Stimulated activated CD8-positive, alpha-beta memory T cell treated with anti-CD3 and anti-CD28 coated beads, Interleukin-15, amount 100 ng/mL, for 48 hours (primary cell): ENCODE results near the gene CRACR2B.

ENCODE experiments used
- DNase-seq, 2 donors: peaks; one replicate each; pipeline ENCODE4 v3.0.0-alpha.2; 2020; ENCODE audit warnings: low read depth in 2 of 2

CRACR2B gene

GRCh38 chr11:794766-795633, 32.7 kb upstream of the CRACR2B start:
- DNase-seq = no peak

- DNase-seq = peak; percentile 84 to 90
Observed at GRCh38 chr11:795634-796564, 31.8 kb upstream of the CRACR2B start.

GRCh38 chr11:796565-797295, 31.0 kb upstream of the CRACR2B start:
- DNase-seq = no peak

GRCh38 chr11:797296-798092, 30.2 kb upstream of the CRACR2B start:
- DNase-seq = peak; percentile 76 to 79

GRCh38 chr11:798093-798713, 29.5 kb upstream of the CRACR2B start, which contains the start of gene SLC25A22:
Gene SLC25A22 (minus strand): TSS chr11:798281. CDS start chr11:795006, 3,275 bp downstream.
- peak; percentile 77 to 78 for DNase-seq

GRCh38 chr11:799641-800316, 27.9 kb upstream of the CRACR2B start:
- no peak for DNase-seq

GRCh38 chr11:800473-800872, 27.2 kb upstream of the CRACR2B start:
- DNase-seq = no peak

- DNase-seq = no peak
Observed at GRCh38 chr11:801097-801780, 26.5 kb upstream of the CRACR2B start.

- DNase-seq = no peak
Observed at GRCh38 chr11:802018-802617, 25.6 kb upstream of the CRACR2B start.

- DNase-seq = no peak
Observed at GRCh38 chr11:802693-803466, 24.8 kb upstream of the CRACR2B start.

- no peak for DNase-seq
Observed at GRCh38 chr11:803467-803742, 24.3 kb upstream of the CRACR2B start.

- no peak for DNase-seq
Observed at GRCh38 chr11:803770-804598, 23.7 kb upstream of the CRACR2B start.

GRCh38 chr11:804599-804964, 23.1 kb upstream of the CRACR2B start:
- no peak for DNase-seq

GRCh38 chr11:808427-809286, 19.1 kb upstream of the CRACR2B start:
- DNase-seq = no peak

GRCh38 chr11:809287-810039, 18.3 kb upstream of the CRACR2B start, which contains the start of gene RPLP2:
Gene RPLP2 (plus strand): TSS chr11:809967. CDS start chr11:810235, 268 bp downstream.
- peak; percentile 96 to 98 for DNase-seq
